HG03108 (cell line): ENCODE measurements around the gene S100A16.
A peak's percentile ranks its signal among the peaks of the same experiment; 100 is the strongest.

ENCODE experiments used
- ATAC-seq: cut with Tn5 transposase; IDR thresholded peaks from one replicate; pipeline ENCODE4 v1.9.1; 2021; ENCODE audit warnings: moderate library complexity; ENCODE audit not compliant: unreplicated experiment

The S100A16 gene

GRCh38 chr1:153638261-153638660, 25.3 kb upstream of the S100A16 start:
- no peak for ATAC-seq

- ATAC-seq: no peak
Measured at GRCh38 chr1:153636312-153636711, 23.4 kb upstream of the S100A16 start.

- ATAC-seq: no peak
Measured at GRCh38 chr1:153635872-153636271, 22.9 kb upstream of the S100A16 start.

- peak; percentile 95 for ATAC-seq
Measured at GRCh38 chr1:153633754-153634665, 21.1 kb upstream of the S100A16 start, which contains the start of gene CHTOP. Gene CHTOP, plus strand, starts transcription at chr1:153634066. Its CDS starts 2,523 bp downstream, at chr1:153636589.

- no peak for ATAC-seq
Measured at GRCh38 chr1:153633161-153633753, 20.3 kb upstream of the S100A16 start.

- ATAC-seq: no peak
Measured at GRCh38 chr1:153631047-153632022, 18.4 kb upstream of the S100A16 start.

GRCh38 chr1:153630384-153630783, 17.4 kb upstream of the S100A16 start:
- no peak for ATAC-seq

GRCh38 chr1:153629971-153630370, 17.0 kb upstream of the S100A16 start:
- no peak for ATAC-seq

GRCh38 chr1:153629343-153629665, 16.4 kb upstream of the S100A16 start:
- no peak for ATAC-seq

- ATAC-seq: no peak
Measured at GRCh38 chr1:153628638-153629342, 15.9 kb upstream of the S100A16 start.

GRCh38 chr1:153627715-153628626, 15.0 kb upstream of the S100A16 start, which contains the start of gene S100A1:
Gene S100A1, plus strand, starts transcription at chr1:153628434. Its CDS starts 2,088 bp downstream, at chr1:153630522.
- no peak for ATAC-seq

- ATAC-seq: no peak
Measured at GRCh38 chr1:153626904-153627714, 14.2 kb upstream of the S100A16 start, which contains the start of gene S100A13. Gene S100A13, minus strand, starts transcription at chr1:153627505. Its CDS starts 1,033 bp downstream, at chr1:153626472.

- ATAC-seq: no peak
Measured at GRCh38 chr1:153626477-153626903, 13.6 kb upstream of the S100A16 start.

- ATAC-seq: no peak
Measured at GRCh38 chr1:153624965-153625611, 12.2 kb upstream of the S100A16 start.

- ATAC-seq: no peak
Measured at GRCh38 chr1:153623101-153623500, 10.2 kb upstream of the S100A16 start.

GRCh38 chr1:153619171-153619570, 6.2 kb upstream of the S100A16 start:
- no peak for ATAC-seq

GRCh38 chr1:153617663-153618062, 4.7 kb upstream of the S100A16 start:
- peak; percentile 72 for ATAC-seq

- ATAC-seq: no peak
Measured at GRCh38 chr1:153616917-153617311, 4.0 kb upstream of the S100A16 start.
